ENCODE results near the gene ZNF276. TPM values are rescaled to one million over a fixed set of nuclear protein-coding genes. Genes with fewer than 3 reads are reported as not detected.
"Not testable (repeated sequence)": the region's sequence is repeated elsewhere in the genome, so short reads cannot be mapped to it uniquely, and the experiment has no call there.

Gene ZNF276
- total and polyA plus RNA-seq, 2 donors (not counting 1 experiment from before 2014, with no cell fraction given): 6.2 to 12.7 TPM

- Histone ChIP-seq H3K27ac (ENCODE audit: insufficient read depth, low read length) (no peak overlapping the region), H2AFZ (ENCODE audit: low read length) (no peak overlapping the region), H4K20me1 (ENCODE audit: control insufficient read depth, extremely low read depth, insufficient read depth, low read length) (no peaks in the 10 kb centered on the region), H3K4me3 (replicated peaks in 1 of 4; ENCODE audit: control extremely low read depth in 1 of 4, insufficient read depth in 1 of 4, low read depth in 3 of 4, low read length in 4 of 4) (no peak overlapping the region), H3K4me2 (ENCODE audit: extremely low read depth, insufficient read depth, low read length) (no peak overlapping the region), H3K36me3 (ENCODE audit: control insufficient read depth, insufficient read depth, low read length) (peaks cover 14% of the 10 kb centered on the region), H3K4me1 (ENCODE audit: control insufficient read depth, extremely low read depth, insufficient read depth, low read length) (no peaks in the 10 kb centered on the region), H3K9ac (ENCODE audit: insufficient read depth, low read length) (no peak overlapping the region), H3K79me2 (ENCODE audit: control insufficient read depth, insufficient read depth, low read length) (no peaks in the 10 kb centered on the region), H3K9me3 (ENCODE audit: control insufficient read depth, insufficient read depth, low read depth, low read length) (no peaks in the 10 kb centered on the region), H3K27me3 (ENCODE audit: control insufficient read depth, insufficient read depth, low read length) (no peaks in the 10 kb centered on the region)
- DNase-seq (ENCODE audit: low read depth in 2 of 2): no peak
- TF ChIP-seq, protein P1, sequence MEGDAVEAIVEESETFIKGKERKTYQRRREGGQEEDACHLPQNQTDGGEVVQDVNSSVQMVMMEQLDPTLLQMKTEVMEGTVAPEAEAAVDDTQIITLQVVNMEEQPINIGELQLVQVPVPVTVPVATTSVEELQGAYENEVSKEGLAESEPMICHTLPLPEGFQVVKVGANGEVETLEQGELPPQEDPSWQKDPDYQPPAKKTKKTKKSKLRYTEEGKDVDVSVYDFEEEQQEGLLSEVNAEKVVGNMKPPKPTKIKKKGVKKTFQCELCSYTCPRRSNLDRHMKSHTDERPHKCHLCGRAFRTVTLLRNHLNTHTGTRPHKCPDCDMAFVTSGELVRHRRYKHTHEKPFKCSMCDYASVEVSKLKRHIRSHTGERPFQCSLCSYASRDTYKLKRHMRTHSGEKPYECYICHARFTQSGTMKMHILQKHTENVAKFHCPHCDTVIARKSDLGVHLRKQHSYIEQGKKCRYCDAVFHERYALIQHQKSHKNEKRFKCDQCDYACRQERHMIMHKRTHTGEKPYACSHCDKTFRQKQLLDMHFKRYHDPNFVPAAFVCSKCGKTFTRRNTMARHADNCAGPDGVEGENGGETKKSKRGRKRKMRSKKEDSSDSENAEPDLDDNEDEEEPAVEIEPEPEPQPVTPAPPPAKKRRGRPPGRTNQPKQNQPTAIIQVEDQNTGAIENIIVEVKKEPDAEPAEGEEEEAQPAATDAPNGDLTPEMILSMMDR (conservative IDR thresholded peaks at IDR 0.05 in 1 of 2, IDR thresholded peaks at IDR 0.05 in 1 of 2; ENCODE audit: low read depth in 1 of 2, low read length in 2 of 2): no peak
- TF ChIP-seq EZH2 (IDR thresholded peaks at IDR 0.05; ENCODE audit: low read length, missing control alignments): no peak
Observed at GRCh38 chr16:89779909-89780305, 58.6 kb downstream of the ZNF276 start.

DNA sequence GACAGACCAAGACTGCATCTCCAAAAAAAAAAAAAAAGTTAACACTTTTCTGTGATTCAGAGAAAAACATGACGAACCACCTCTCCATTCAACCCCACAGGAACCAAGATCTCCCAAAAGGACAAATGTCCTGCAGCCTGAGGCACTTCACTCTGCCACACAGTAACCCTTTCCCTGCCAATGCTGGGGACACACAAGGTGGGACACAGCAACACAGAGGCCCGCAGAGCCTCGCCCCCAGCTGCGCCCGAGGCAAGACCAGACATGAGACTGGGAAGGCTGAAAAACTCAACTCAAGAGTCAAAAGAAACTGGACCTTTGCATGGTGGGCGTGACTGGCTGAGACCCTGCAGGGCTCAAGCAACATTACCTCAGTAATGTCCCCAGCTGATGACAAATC is 61.2 kb downstream of the ZNF276 start:
- no peak for TF ChIP-seq EZH2 (IDR thresholded peaks at IDR 0.05; ENCODE audit: low read length, missing control alignments)
- TF ChIP-seq, protein P1 (conservative IDR thresholded peaks at IDR 0.05 in 1 of 2, IDR thresholded peaks at IDR 0.05 in 1 of 2; ENCODE audit: low read depth in 1 of 2, low read length in 2 of 2): no peak
- H3K36me3 ChIP-seq (ENCODE audit: control insufficient read depth, insufficient read depth, low read length): peaks cover 6% of the 10 kb centered on the region

GRCh38 chr16:89783952-89784351 is 62.6 kb downstream of the ZNF276 start:
- H4K20me1 ChIP-seq (ENCODE audit: control insufficient read depth, extremely low read depth, insufficient read depth, low read length); H3K4me3 ChIP-seq (replicated peaks in 1 of 4; ENCODE audit: control extremely low read depth in 1 of 4, insufficient read depth in 1 of 4, low read depth in 3 of 4, low read length in 4 of 4); H3K9ac ChIP-seq (ENCODE audit: insufficient read depth, low read length); H3K27ac ChIP-seq (ENCODE audit: insufficient read depth, low read length); DNase-seq (ENCODE audit: low read depth in 2 of 2); H3K27me3 ChIP-seq (ENCODE audit: control insufficient read depth, insufficient read depth, low read length); H3K9me3 ChIP-seq (ENCODE audit: control insufficient read depth, insufficient read depth, low read depth, low read length); H3K36me3 ChIP-seq (ENCODE audit: control insufficient read depth, insufficient read depth, low read length); H2AFZ ChIP-seq (ENCODE audit: low read length); H3K4me2 ChIP-seq (ENCODE audit: extremely low read depth, insufficient read depth, low read length); H3K79me2 ChIP-seq (ENCODE audit: control insufficient read depth, insufficient read depth, low read length); H3K4me1 ChIP-seq (ENCODE audit: control insufficient read depth, extremely low read depth, insufficient read depth, low read length): not testable (repeated sequence)

More for the DNA sequence above, 61.2 kb downstream of the ZNF276 start:
- H3K4me1 ChIP-seq (ENCODE audit: control insufficient read depth, extremely low read depth, insufficient read depth, low read length): no peaks in the 10 kb centered on the region
- no peak overlapping the region for H2AFZ ChIP-seq (ENCODE audit: low read length)
- no peak overlapping the region for H3K4me3 ChIP-seq (replicated peaks in 1 of 4; ENCODE audit: control extremely low read depth in 1 of 4, insufficient read depth in 1 of 4, low read depth in 3 of 4, low read length in 4 of 4)
- H3K79me2 ChIP-seq (ENCODE audit: control insufficient read depth, insufficient read depth, low read length): no peaks in the 10 kb centered on the region
- no peaks in the 10 kb centered on the region for H3K9me3 ChIP-seq (ENCODE audit: control insufficient read depth, insufficient read depth, low read depth, low read length)
- no peak overlapping the region for H3K9ac ChIP-seq (ENCODE audit: insufficient read depth, low read length)
- no peaks in the 10 kb centered on the region for H3K27me3 ChIP-seq (ENCODE audit: control insufficient read depth, insufficient read depth, low read length)
- no peak for DNase-seq (ENCODE audit: low read depth in 2 of 2)
- H3K4me2 ChIP-seq (ENCODE audit: extremely low read depth, insufficient read depth, low read length): no peak overlapping the region
- H3K27ac ChIP-seq (ENCODE audit: insufficient read depth, low read length): no peak overlapping the region
- no peaks in the 10 kb centered on the region for H4K20me1 ChIP-seq (ENCODE audit: control insufficient read depth, extremely low read depth, insufficient read depth, low read length)
